ENCODE results near the gene OR11A1. TPM values are rescaled to one million over a fixed set of nuclear protein-coding genes. Genes with fewer than 3 reads are reported as not detected.

OR11A1 gene
- total RNA-seq, 1 donor from 2014 or later, result not detected

DNA sequence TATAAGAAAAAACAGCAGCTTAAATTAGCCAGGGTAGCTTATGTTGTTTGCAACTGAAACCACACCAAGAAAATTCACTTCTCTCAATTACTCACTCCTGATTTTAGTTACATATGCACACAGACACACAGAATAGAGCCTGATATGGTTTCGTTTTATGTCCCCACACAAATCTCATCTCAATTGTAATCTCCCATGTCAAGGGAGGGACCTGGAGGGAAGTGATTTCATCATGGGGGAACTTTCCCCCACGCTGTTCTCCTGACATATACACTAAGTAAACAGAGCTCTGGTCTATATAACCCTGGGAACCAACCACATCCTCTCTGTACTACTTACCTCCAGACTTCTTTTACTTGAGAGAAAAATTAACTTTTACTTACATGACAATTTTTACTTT is 32.3 kb downstream of the OR11A1 start:
- no peak for DNase-seq
- no peak for ATAC-seq (ENCODE audit: poor library complexity)
- intact Hi-C loops (cut with DNase I), result no loop called here

GRCh38 chr6:29424168-29424567 is 32.7 kb downstream of the OR11A1 start:
- DNase-seq, result no peak
- no peak for ATAC-seq (ENCODE audit: poor library complexity)
- intact Hi-C loops (cut with DNase I), result no loop called here

DNA sequence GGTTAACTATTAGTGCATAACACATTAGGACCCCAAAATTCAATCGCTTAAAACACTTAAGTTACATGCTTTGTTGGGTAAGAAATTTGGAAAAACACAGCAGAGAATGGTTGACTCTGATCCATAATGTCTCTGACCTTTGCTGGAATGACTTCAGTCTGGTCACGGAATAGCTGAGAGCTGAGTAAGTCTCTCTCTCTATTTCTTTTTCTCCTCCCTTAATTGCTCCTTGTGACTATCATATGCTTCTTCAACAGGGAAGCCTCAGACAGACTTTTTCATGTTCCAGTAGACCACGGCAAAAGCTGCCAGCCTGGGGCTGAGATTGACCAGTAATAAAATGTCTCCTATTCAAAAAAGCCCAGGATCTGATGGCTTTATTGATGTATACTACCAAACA is 37.4 kb downstream of the OR11A1 start:
- intact Hi-C loops (cut with DNase I), result no loop called here
- DNase-seq, result no peak
- no peak for ATAC-seq (ENCODE audit: poor library complexity)

GRCh38 chr6:29414588-29414987 is 42.3 kb downstream of the OR11A1 start, which contains the start of gene OR12D1:
Gene OR12D1, plus strand, starts transcription at chr6:29414928.
- ATAC-seq (ENCODE audit: poor library complexity), result no peak
- intact Hi-C loops (cut with DNase I), result no loop called here
- DNase-seq, result no peak

- DNase-seq, result no peak
- intact Hi-C loops (cut with DNase I), result no loop called here
- ATAC-seq (ENCODE audit: poor library complexity), result no peak
Measured at GRCh38 chr6:29403801-29404200, 53.1 kb downstream of the OR11A1 start.

DNA sequence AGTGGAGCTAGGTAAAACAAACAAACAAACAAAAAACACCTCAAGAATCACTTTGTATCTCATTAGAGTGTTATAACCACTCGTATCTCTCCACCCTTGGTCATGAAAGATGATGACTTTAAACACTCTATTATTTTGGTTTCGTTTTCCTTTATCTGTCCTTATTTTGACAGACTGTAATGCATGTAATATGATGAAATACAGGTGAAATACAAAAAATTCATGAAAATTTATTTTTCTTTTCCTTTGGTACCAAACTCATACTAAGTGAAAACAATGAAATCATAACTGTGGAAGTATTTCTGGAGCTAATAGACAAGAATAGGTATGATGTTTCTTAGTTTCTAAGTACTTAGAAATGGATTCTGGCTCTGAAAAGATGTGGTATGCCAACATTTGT is 57.3 kb downstream of the OR11A1 start:
- no peak for DNase-seq
- intact Hi-C loops (cut with DNase I), result no loop called here
- ATAC-seq (ENCODE audit: poor library complexity), result no peak

DNA sequence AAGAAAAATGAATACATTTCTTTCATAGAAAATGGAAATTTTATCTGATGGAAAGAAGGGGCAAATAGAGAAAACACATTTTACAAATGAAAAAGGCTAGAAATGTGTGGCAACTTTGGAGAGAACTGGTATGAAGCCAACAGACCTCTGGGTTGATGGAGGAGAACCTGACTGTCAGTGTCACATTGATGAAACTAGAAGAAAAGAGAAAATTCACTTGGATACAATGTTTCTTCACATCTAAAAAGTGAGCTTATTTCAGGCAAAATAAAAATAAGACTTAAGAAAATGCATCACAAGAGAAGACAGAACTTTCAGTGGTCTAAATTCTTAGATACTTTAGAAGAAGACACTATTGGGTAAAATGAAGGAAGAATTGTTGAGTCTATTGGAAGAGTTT is 61.5 kb downstream of the OR11A1 start, which contains the start of gene OR12D2:
Gene OR12D2, plus strand, starts transcription at position 301 of the 400 bp plus-strand sequence. CDS start 1,069 bp downstream, outside the sequence.
- no peak for ATAC-seq (ENCODE audit: poor library complexity)
- intact Hi-C loops (cut with DNase I), result no loop called here
- no peak for DNase-seq

DNA sequence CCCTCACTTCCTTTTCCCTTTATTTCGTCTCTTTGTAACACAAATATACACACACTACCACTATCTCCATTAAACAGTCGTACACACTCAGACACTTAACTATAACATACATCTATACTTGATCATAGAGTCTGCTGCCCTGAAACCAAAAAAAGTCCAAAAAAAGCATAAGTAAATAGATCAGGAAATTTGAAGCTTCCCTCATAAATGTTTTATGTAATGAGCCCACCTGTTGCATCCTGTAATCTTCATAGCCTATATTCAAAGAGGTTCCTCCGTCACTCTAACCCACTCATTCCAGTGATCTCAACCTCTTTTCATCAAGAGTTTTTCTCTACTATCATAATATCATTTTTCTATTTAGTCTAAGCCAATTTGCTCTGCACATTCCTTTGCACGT is 68.3 kb downstream of the OR11A1 start:
- ATAC-seq (ENCODE audit: poor library complexity) (no peak), DNase-seq (no peak)
- intact Hi-C loops (cut with DNase I), result no loop called here

DNA sequence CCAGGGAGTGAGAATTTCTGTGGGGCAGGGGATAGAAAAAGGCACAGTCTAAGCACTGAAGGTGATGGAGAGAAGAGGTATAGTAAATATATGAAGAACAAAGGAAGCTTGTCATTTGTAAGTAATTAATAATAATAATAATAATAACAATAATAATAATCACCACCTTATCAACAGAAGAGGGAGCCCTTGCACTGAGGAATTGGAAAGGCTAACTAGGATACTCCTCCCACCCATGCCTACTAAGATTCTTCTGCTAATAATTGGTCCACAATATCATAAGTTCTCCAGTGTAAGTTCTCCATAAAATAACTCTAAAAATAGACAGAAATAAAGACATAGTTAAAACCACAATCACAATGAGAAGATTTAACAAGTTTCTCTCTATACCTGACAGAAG is 80.9 kb downstream of the OR11A1 start:
- DNase-seq, result no peak
- no peak for ATAC-seq (ENCODE audit: poor library complexity)
- intact Hi-C loops (cut with DNase I), result no loop called here

Other genes starting within 250 kb of the OR11A1 start
- not detected for gene OR14J1, start 155.4 kb downstream of the OR11A1 start, total RNA-seq
- gene OR5V1, start 88.2 kb downstream of the OR11A1 start, total RNA-seq, result not detected
- gene OR12D3, start 81.8 kb downstream of the OR11A1 start, total RNA-seq, result not detected
- not detected for gene OR12D2, start 61.4 kb downstream of the OR11A1 start, total RNA-seq
- gene OR12D1, start 42.1 kb downstream of the OR11A1 start, total RNA-seq, result not detected
- gene OR10C1, start 17.8 kb downstream of the OR11A1 start, total RNA-seq, result not detected
- gene OR2H1, start 84 bp upstream of the OR11A1 start, total RNA-seq, result not detected
- gene MAS1L, start 30.9 kb upstream of the OR11A1 start, total RNA-seq, result not detected
- gene UBD, start 102.7 kb upstream of the OR11A1 start, total RNA-seq, result 0.35 TPM
- gene OR2H2, start 128.1 kb upstream of the OR11A1 start, total RNA-seq, result not detected
- 18.4 TPM for gene GABBR1, start 176.1 kb upstream of the OR11A1 start, total RNA-seq
- 10.3 TPM for gene MOG, start 200.0 kb upstream of the OR11A1 start, total RNA-seq
- not detected for gene ZFP57, start 224.1 kb upstream of the OR11A1 start, total RNA-seq

All from Right ventricle myocardium superior (tissue), 1 donor.